Measurements from ENCODE around the gene PDCD11. TPM values are rescaled to one million over a fixed set of nuclear protein-coding genes. Genes with fewer than 3 reads are reported as not detected.

Gene PDCD11
- total RNA-seq: 22.2 and 31.2 TPM in 2 replicates

GRCh38 chr10:103396067-103396788, at the start of gene PDCD11, which contains the start of gene ATP5MK:
Gene PDCD11 (plus strand): TSS chr10:103396626. CDS start chr10:103398427, 1,801 bp downstream.
Gene ATP5MK (minus strand): TSS chr10:103396475. CDS start chr10:103392457, 4,018 bp downstream.

GRCh38 chr10:103350517-103351260, 45.7 kb upstream of the PDCD11 start, which contains the start of gene PCGF6:
Gene PCGF6 (minus strand): TSS chr10:103351140. CDS start chr10:103351066, 74 bp downstream.

GRCh38 chr10:103367782-103368518, 28.5 kb upstream of the PDCD11 start, which contains the start of gene TAF5:
Gene TAF5 (plus strand): TSS chr10:103367976. CDS start chr10:103367990, 14 bp downstream.

GRCh38 chr10:103451831-103452505, 55.5 kb downstream of the PDCD11 start, which contains the start of gene CALHM2:
Gene CALHM2 (minus strand): TSS chr10:103452370. CDS start chr10:103449941, 2,429 bp downstream.

GRCh38 chr10:103458720-103459119, 62.3 kb downstream of the PDCD11 start, which contains the start of gene CALHM1:
Gene CALHM1 (minus strand): TSS chr10:103458900. CDS start chr10:103458751, 149 bp downstream.

GRCh38 chr10:103479135-103479534, 82.7 kb downstream of the PDCD11 start, which contains the start of gene CALHM3:
Gene CALHM3 (minus strand): TSS chr10:103479240. CDS start chr10:103479032, 208 bp downstream.

GRCh38 chr10:103493362-103493915, 97.0 kb downstream of the PDCD11 start, which contains the start of gene NEURL1:
Gene NEURL1 (plus strand): TSS chr10:103493705. CDS start chr10:103494388, 683 bp downstream.

Other genes with a start within 250 kb of the PDCD11 start
- gene NT5C2, start 203.4 kb upstream of the PDCD11 start, total RNA-seq: 54.8 and 55.9 TPM in 2 replicates
- gene RPEL1, start 150.7 kb upstream of the PDCD11 start, total RNA-seq: 0.09 and 0.11 TPM in 2 replicates
- under 0.01 and 0.11 TPM in 2 replicates for gene INA, start 119.5 kb upstream of the PDCD11 start, total RNA-seq
- 11.7 and 13.9 TPM in 2 replicates for gene PCGF6, start 45.5 kb upstream of the PDCD11 start, total RNA-seq
- gene TAF5, start 28.6 kb upstream of the PDCD11 start, total RNA-seq: 2.8 and 5.4 TPM in 2 replicates
- 191 and 241 TPM in 2 replicates for gene ATP5MK, start 151 bp upstream of the PDCD11 start, total RNA-seq
- gene CALHM2, start 55.7 kb downstream of the PDCD11 start, total RNA-seq: 10.0 and 20.1 TPM in 2 replicates
- not detected in 2 replicates for gene CALHM1, start 62.3 kb downstream of the PDCD11 start, total RNA-seq
- not detected in 2 replicates for gene CALHM3, start 82.6 kb downstream of the PDCD11 start, total RNA-seq
- gene NEURL1, start 97.1 kb downstream of the PDCD11 start, total RNA-seq: 0.09 and 0.11 TPM in 2 replicates

All from dermis lymphatic vessel endothelial cell (primary cell).